ENCODE results near the gene SLC43A2.
A peak's percentile ranks its signal among the peaks of the same experiment; 100 is the strongest.
"Not testable (repeated sequence)": the region's sequence is repeated elsewhere in the genome, so short reads cannot be mapped to it uniquely, and the experiment has no call there.

Gene SLC43A2

DNA sequence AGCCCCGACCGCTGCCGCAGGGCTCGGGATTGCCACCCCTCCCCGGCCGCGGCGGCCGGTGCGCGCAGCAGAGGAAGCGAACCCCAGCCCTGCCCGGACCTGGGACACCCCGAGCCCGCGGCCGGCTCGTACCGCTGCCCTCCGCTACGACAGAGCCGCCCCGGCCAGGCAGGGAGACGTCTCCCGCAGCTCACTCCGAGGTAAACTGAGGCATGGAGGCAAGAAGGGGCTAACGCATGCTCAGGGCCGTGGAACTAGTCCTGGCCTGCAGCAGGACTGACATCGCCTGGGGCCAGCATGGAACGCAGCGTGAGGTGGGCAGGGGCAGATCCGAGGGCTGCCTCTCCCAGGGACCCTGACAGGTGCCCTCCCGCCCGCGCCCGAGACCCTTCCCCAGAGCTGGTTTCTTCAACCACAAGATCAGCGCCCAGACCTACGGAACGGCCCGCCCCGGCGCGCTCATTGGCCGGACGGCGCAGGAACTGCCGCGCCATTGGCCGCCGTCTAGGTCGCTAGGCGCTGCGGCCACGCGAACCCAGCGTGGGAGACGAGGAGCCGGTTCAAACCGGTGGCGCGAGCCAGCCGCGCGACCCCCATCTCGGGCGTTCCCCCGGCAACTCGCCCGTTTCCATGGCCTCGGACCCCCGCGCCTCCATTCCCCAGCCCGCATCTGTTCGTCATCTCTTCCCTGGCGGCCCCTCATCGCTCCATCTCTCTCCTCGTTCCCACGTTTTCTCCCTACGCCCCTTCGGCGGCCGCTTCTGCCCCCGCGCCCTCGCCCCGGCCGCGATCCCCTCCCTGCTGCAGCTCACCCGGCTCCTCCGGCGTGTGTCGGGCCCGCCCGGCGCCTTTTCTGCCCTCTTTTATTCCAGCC is at the start of gene SLC43A2:
Gene SLC43A2 (minus strand): TSS at position 853 of the 874 bp plus-strand sequence. CDS start 960 bp downstream, outside the sequence.
- peak; percentile 93 for DNase-seq (ENCODE audit: low read depth, low spot score)

GRCh38 chr17:1676401-1676800 is 47.8 kb upstream of the SLC43A2 start:
- DNase-seq (ENCODE audit: low read depth, low spot score) = no peak

- no peak for DNase-seq (ENCODE audit: low read depth, low spot score)
Observed at GRCh38 chr17:1673041-1673785, 44.6 kb upstream of the SLC43A2 start.

- DNase-seq (ENCODE audit: low read depth, low spot score) = not testable (repeated sequence)
Observed at GRCh38 chr17:1663934-1664333, 35.3 kb upstream of the SLC43A2 start.

GRCh38 chr17:1661045-1661444 is 32.4 kb upstream of the SLC43A2 start:
- no peak for DNase-seq (ENCODE audit: low read depth, low spot score)

DNA sequence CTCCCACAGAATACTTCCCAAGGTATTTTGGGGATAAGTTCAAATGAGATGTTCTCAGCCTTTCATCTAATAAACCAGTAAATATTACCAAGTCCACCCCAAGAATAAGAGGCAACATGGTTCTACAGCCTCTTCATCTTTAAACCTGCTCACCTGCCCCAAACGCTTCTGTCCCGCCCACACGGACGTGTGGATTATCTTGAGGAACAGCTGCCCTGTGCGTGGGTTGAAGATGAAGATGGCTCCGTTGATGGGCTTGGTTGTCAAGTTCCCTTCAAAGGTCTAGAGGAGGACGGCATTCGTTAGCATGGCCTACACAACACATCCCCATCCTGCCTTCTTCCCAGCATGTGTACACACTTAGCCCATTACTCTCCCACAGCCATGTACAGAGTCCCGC is 29.5 kb upstream of the SLC43A2 start:
- DNase-seq (ENCODE audit: low read depth, low spot score) = no peak

DNA sequence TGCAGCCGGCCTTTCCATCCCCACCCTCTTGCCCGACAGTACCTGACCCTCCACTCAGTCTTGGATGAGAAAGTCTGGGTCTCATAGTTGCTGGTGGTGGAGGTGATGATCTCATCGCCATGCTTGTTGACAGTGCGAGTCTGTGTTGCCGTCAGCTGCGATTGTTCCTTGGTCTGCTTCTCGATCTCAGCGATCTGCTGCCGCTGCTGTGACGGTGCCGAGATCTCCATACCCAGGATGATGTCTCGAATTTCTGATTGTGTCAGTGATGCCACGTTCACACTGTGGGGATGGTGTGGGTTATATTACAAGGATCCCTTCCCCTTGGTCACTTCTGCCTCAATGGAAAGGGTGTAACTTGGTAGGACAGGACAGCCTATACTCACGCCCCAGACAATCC is 25.1 kb upstream of the SLC43A2 start:
- DNase-seq (ENCODE audit: low read depth, low spot score) = no peak

- DNase-seq (ENCODE audit: low read depth, low spot score) = not testable (repeated sequence)
Observed at GRCh38 chr17:1652794-1653193, 24.2 kb upstream of the SLC43A2 start.

DNA sequence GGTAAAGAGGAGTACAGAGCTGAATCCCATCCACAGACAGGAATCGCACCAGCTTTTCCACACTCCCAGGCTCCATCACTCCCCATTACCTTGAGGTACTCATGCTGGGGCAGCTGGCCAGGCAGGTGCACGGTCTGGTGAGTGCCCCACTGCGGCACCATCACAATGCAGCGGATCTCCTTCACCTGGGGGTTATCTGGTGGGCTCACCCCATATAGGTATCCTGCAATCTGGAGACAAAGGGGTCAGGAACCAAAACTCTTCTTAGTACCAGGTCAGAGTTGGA is 22.9 kb upstream of the SLC43A2 start:
- DNase-seq (ENCODE audit: low read depth, low spot score) = no peak

- no peak for DNase-seq (ENCODE audit: low read depth, low spot score)
Observed at GRCh38 chr17:1650731-1651558, 22.3 kb upstream of the SLC43A2 start.

DNA sequence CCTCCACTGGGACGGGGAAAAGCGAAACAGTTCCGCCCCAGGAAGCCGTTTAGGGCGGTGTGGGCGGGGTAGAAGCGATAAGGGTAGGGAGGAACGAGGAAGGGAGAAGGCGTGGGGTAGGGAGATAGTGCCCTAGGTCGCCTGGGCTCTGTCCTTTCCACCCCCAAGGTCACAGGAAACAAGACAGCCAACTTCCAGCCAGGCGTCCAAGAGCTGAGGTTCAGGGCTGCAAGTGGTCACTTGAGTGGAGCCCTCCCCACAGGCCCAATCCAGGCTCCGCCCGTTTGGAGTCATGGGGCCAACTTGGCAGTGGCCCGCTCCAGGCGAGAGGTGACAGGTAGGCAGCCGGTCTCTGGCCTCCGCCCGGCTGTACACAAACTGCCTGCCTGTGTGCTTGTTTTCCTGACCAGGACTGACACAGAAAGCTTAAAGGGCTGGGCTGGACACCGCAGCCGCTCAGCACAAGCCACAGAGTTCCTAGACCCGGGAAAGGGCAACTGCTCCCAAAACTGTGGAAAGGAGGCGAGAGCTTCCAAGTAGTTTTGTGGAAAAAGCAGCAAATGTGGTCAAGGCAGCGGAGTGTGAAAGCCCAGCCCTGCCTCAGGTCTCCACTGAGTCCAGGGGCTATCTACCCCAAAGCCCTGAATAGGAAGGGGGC is 21.3 kb upstream of the SLC43A2 start, which contains the start of gene RILP:
Gene RILP (minus strand): TSS at position 23 of the 658 bp plus-strand sequence. CDS start 62 bp downstream, outside the sequence.
- peak; percentile 74 for DNase-seq (ENCODE audit: low read depth, low spot score)

DNA sequence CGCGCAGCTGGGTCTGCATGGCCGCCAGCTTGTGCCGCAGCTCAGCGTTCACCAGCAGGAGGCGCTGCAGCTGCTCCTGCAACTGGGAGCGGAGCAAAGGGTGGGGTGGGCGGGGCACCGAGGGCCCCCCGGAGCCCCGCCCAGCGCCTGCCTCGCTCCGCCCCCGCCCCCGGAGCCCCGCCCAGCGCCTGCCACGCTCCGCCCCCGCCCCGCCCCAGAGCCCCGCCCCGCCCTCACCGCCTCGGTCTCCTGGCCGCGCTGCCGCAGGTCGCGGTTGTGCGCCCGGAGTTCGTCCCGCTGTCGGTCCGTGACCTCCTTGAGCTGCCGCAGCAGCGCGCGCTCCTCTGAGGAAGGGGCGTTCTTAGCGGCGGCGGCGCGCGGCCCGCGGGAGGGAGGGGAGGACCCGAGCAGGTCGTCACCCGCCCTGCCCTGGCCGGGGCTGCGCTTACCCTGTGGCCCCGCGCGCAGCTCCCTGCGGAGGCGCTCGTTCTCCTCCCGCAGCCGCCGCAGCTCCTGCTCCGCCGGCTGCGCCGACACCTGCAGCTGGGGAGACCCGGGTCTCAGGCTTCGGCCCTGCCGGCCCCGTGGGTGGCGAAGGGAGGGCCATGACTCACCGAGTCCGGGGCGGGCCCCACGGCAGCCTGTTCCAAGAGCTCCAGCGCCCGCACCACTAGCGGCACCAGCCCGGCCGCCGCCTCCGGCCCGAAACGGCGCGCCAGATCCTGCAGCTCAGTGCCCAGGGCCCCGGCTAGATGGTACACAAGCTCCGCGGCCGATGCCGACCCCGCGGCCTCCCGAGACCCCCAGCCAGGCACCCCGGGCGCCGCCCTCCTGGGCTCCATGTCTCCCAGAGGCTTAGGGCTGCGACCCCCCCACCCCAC is 20.6 kb upstream of the SLC43A2 start:
- DNase-seq (ENCODE audit: low read depth, low spot score) = peak; percentile 97

- DNase-seq (ENCODE audit: low read depth, low spot score) = peak; percentile 83
Observed at GRCh38 chr17:1648173-1648962, 19.7 kb upstream of the SLC43A2 start.

GRCh38 chr17:1647802-1648171 is 19.2 kb upstream of the SLC43A2 start:
- DNase-seq (ENCODE audit: low read depth, low spot score) = no peak

- DNase-seq (ENCODE audit: low read depth, low spot score) = no peak
Observed at GRCh38 chr17:1646199-1646875, 17.7 kb upstream of the SLC43A2 start.

- DNase-seq (ENCODE audit: low read depth, low spot score) = peak; percentile 41
Observed at GRCh38 chr17:1645207-1646171, 16.9 kb upstream of the SLC43A2 start, which contains the start of gene SCARF1. TSS of gene SCARF1 (minus strand) at chr17:1645732. CDS start at chr17:1645697, 35 bp downstream.

- no peak for DNase-seq (ENCODE audit: low read depth, low spot score)
Observed at GRCh38 chr17:1644493-1645206, 16.0 kb upstream of the SLC43A2 start.

Data from ELF-1 (cell line).